ENCODE results near the gene TULP4.

GRCh38 chr6:158311193-158311592 lies 1.1 kb upstream of the TULP4 start:
- TF ChIP-seq YY1 (tag by site-specific recombination; IDR thresholded peaks at IDR 0.05): no peak
- no peak for TF ChIP-seq ZNF555 (tag by site-specific recombination; conservative IDR thresholded peaks at IDR 0.05)
- TF ChIP-seq SP2 (tag by site-specific recombination; IDR thresholded peaks at IDR 0.05): no peak
- TF ChIP-seq ZNF404 (tag by site-specific recombination; IDR thresholded peaks at IDR 0.05): no peak
- no peak for TF ChIP-seq ZNF518A (tag by site-specific recombination; conservative IDR thresholded peaks at IDR 0.05; ENCODE audit: low read depth)
- no peak for TF ChIP-seq CTCF (tag by site-specific recombination; IDR thresholded peaks at IDR 0.05)
- TF ChIP-seq ZNF416 (tag by site-specific recombination; IDR thresholded peaks at IDR 0.05): no peak
- TF ChIP-seq ZNF791 (tag by site-specific recombination; IDR thresholded peaks at IDR 0.05): no peak
- no peak for TF ChIP-seq ZNF248 (tag by site-specific recombination; IDR thresholded peaks at IDR 0.05)
- TF ChIP-seq, protein P1, sequence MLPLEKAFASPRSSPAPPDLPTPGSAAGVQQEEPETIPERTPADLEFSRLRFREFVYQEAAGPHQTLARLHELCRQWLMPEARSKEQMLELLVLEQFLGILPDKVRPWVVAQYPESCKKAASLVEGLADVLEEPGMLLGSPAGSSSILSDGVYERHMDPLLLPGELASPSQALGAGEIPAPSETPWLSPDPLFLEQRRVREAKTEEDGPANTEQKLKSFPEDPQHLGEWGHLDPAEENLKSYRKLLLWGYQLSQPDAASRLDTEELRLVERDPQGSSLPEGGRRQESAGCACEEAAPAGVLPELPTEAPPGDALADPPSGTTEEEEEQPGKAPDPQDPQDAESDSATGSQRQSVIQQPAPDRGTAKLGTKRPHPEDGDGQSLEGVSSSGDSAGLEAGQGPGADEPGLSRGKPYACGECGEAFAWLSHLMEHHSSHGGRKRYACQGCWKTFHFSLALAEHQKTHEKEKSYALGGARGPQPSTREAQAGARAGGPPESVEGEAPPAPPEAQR (tag by site-specific recombination; IDR thresholded peaks at IDR 0.05): no peak
- no peak for TF ChIP-seq ZNF311 (tag by site-specific recombination; IDR thresholded peaks at IDR 0.05; ENCODE audit: borderline replicate concordance)
- no peak for TF ChIP-seq ZNF138 (tag by site-specific recombination; IDR thresholded peaks at IDR 0.05; ENCODE audit: borderline replicate concordance)
- no peak for TF ChIP-seq ZNF660 (tag by site-specific recombination; IDR thresholded peaks at IDR 0.05)

Measured in HEK293 (cell line).